ENCODE data around the gene MEGF8.
A peak's percentile ranks its signal among the peaks of the same experiment; 100 is the strongest.

GRCh38 chr19:42313840-42314755 lies 11.3 kb upstream of the MEGF8 start:
- TF ChIP-seq CTCF (IDR thresholded peaks at IDR 0.05; ENCODE audit: extremely low read depth in 1 of 2, insufficient read depth in 1 of 2, low read depth in 1 of 2, low read length in 2 of 2): peak in 1 of 2 donors; percentile 14
- TF ChIP-seq POLR2A (IDR thresholded peaks at IDR 0.05; ENCODE audit: low read depth, low read length): no peak
- TF ChIP-seq MYC (IDR thresholded peaks at IDR 0.05; ENCODE audit: low read depth, low read length): no peak
- TF ChIP-seq POLR2AphosphoS5 (IDR thresholded peaks at IDR 0.05; ENCODE audit: insufficient read depth, low read depth, low read length): no peak

All from endothelial cell of umbilical vein (primary cell).